Endothelial cell of umbilical vein (primary cell): ENCODE measurements around the gene MYO1E. TPM values are rescaled to one million over a fixed set of nuclear protein-coding genes. Genes with fewer than 3 reads are reported as not detected.

Experiments
- BruUV-seq: library from RNA; stranded (reverse); fragments of 400-500 nt; replicated peaks from 2 replicates; lab custom pipeline; 2021; lab: Mats Ljungman, UMichigan
- CTCF ChIA-PET: fragments of 300-600, 350-600 bp; sonication (Branson Sonifier 250); formaldehyde crosslinking; loops from one replicate; lab custom pipeline; 2021; ENCODE audit warnings: antibody characterized with exemption, inconsistent platforms; lab: Charles Lee
- POLR2A ChIA-PET: fragments of 300-600, 350-600 bp; sonication (Branson Sonifier 250); formaldehyde crosslinking; loops from one replicate; lab custom pipeline; 2021; ENCODE audit warnings: antibody characterized with exemption, inconsistent platforms; lab: Charles Lee
- DNase-seq: peaks from one replicate; pipeline ENCODE4 v3.0.0-alpha.2; 2011; ENCODE audit warnings: low read depth, low spot score
- FAIRE-seq: peaks from 2 replicates; lab custom pipeline; 2011; peaks lifted over from hg19 to GRCh38; lab: Jason Lieb, UNC
- H2AFZ ChIP-seq: 2 replicates; pipeline ENCODE4 v1.6.0; 2012; ENCODE audit warnings: low read depth, low read length, control low read depth, inconsistent platforms
- H3K27ac ChIP-seq: 2 replicates; pipeline ENCODE4 v1.5.1; 2011; ENCODE audit warnings: low read depth, mild to moderate bottlenecking, control low read depth, low read length, moderate library complexity; ENCODE audit not compliant: insufficient read depth
- H3K27me3 ChIP-seq, 2 experiments: 2 replicates each; pipeline versions ENCODE4 v1.6.0 to v1.6.1; 2011; ENCODE audit warnings: low read length in 2 of 2, mixed read lengths in 1 of 2; ENCODE audit not compliant: control insufficient read depth in 2 of 2, insufficient read depth in 2 of 2
- H3K36me3 ChIP-seq, 2 experiments: 2 replicates in 1 of 2; 3 replicates in 1 of 2; pipeline ENCODE4 v1.5.1; 2011; ENCODE audit warnings: low read length in 2 of 2, mild to moderate bottlenecking in 1 of 2, moderate library complexity in 1 of 2; ENCODE audit not compliant: control insufficient read depth in 2 of 2, insufficient read depth in 2 of 2; ENCODE audit errors: extremely low read depth in 1 of 2
- H3K4me1 ChIP-seq: 3 replicates; pipeline ENCODE4 v1.5.1; 2011; ENCODE audit warnings: mild to moderate bottlenecking, low read length; ENCODE audit not compliant: control insufficient read depth, insufficient read depth; ENCODE audit errors: extremely low read depth
- H3K4me2 ChIP-seq: 2 replicates; pipeline ENCODE4 v1.6.1; 2011; ENCODE audit warnings: low read length, control low read depth, mixed read lengths; ENCODE audit not compliant: insufficient read depth
- H3K4me3 ChIP-seq, 3 experiments: fragments of 200-600 bp in 1 of 3; sonication (generic), shearing (Covaris generic) in 1 of 3; replicated peaks in 1 of 3; 2 replicates each; pipeline ENCODE4 v1.5.1; 2011 to 2016; ENCODE audit warnings: control low read depth in 3 of 3, low read length in 3 of 3, mild to moderate bottlenecking in 2 of 3, inconsistent platforms in 1 of 3, low read depth in 1 of 3, moderate library complexity in 1 of 3; ENCODE audit not compliant: insufficient read depth in 1 of 3
- H3K79me2 ChIP-seq: 2 replicates; pipeline ENCODE4 v1.6.0; 2012; ENCODE audit warnings: low read length, inconsistent platforms; ENCODE audit not compliant: control insufficient read depth, insufficient read depth
- H3K9ac ChIP-seq: replicated peaks from 2 replicates; pipeline ENCODE3; 2011; ENCODE audit warnings: low read length, control low read depth; ENCODE audit not compliant: insufficient read depth; ENCODE audit errors: extremely low read depth
- H3K9me1 ChIP-seq: replicated peaks from 3 replicates; pipeline ENCODE4 v1.6.0; 2011; ENCODE audit warnings: mild to moderate bottlenecking, low read length; ENCODE audit not compliant: control insufficient read depth, insufficient read depth; ENCODE audit errors: extremely low read depth
- H3K9me3 ChIP-seq: replicated peaks from 2 replicates; pipeline ENCODE4 v1.5.1; 2012; ENCODE audit warnings: low read length, inconsistent platforms; ENCODE audit not compliant: control insufficient read depth, insufficient read depth
- H4K20me1 ChIP-seq: replicated peaks from 2 replicates; pipeline ENCODE3; 2011; ENCODE audit warnings: mild to moderate bottlenecking, low read length; ENCODE audit not compliant: control insufficient read depth, insufficient read depth; ENCODE audit errors: extremely low read depth
- GATA2 ChIP-seq: IDR thresholded peaks from 2 replicates; pipeline ENCODE4 v1.7.0; 2011; ENCODE audit warnings: low read depth, mild to moderate bottlenecking, moderate library complexity, mixed read lengths, low read length; ENCODE audit not compliant: insufficient read length, insufficient read depth
- POLR2AphosphoS5 ChIP-seq: IDR thresholded peaks from 2 replicates; pipeline ENCODE4 v1.6.1; 2012; ENCODE audit warnings: low read depth, mild to moderate bottlenecking, control low read depth, low read length, moderate library complexity; ENCODE audit not compliant: insufficient read depth
- dilution Hi-C: fragments of 300-500 bp; cut with MboI; formaldehyde crosslinking; loops from one replicate; pipeline ENCODE4 v1.15.0; 2019; ENCODE audit warnings: low sequenced_read_pairs; ENCODE audit not compliant: extremely low pct_ligation_motif_present
- intact Hi-C: fragments of 100-400 bp; cut with micrococcal nuclease; formaldehyde crosslinking; loops from one replicate; pipeline ENCODE4 v1.10.0; 2022
- polyA plus RNA-seq, 4 experiments: library from polyadenylated mRNA; depleted of rRNA in 3 of 4; stranded (reverse) in 3 of 4; unstranded in 1 of 4; fragments of >200 nt; gene quantifications; 2 replicates each; pipeline versions ENCODE4 v1.2.1 to v1.2.3, GENCODE V29; 2011 to 2012; ENCODE audit warnings: missing spikeins in 1 of 4
- total RNA-seq: library from RNA; stranded (reverse); gene quantifications from 2 replicates; pipeline ENCODE4 v1.2.3, GENCODE V29; 2021

MYO1E gene
- total and polyA plus RNA-seq, 2 donors (not counting 3 experiments of a cell fraction or from before 2014, with no cell fraction given): 31.6 to 218 TPM

DNA sequence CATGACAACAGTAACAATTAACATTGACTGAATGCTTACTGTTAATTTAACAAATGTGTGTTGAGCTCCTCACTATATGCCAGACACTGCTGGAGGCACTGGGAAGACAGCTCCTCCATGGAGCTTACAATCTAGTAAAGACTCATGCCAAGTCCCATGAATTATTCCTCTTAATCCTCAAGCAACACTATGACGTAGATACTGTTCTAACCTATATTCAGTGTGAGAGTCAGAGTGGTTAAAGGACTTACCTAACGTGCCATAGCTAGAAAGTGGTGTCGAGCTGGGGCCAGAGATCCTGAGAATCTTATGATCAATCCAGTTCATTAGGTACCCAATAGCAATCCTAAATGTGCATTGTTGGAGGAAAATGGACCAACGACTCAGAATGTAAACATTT, 43.6 kb downstream of the MYO1E start:
- Histone ChIP-seq H3K9me3 (no peaks in the 10 kb centered on the region), H3K79me2 (peaks cover 71% of the 10 kb centered on the region), H3K9me1 (peaks cover 2% of the 10 kb centered on the region), H3K9ac (no peak overlapping the region), H2AFZ (no peak overlapping the region), H4K20me1 (peaks cover 14% of the 10 kb centered on the region), H3K4me3 (no peak overlapping the region), H3K27ac (no peak overlapping the region), H3K4me1 (peaks cover 5% of the 10 kb centered on the region), H3K27me3 (no peaks in the 10 kb centered on the region), H3K36me3 (no peaks in the 10 kb centered on the region), H3K4me2 (no peak overlapping the region)
- intact Hi-C loops (no loop called here), dilution Hi-C loops (no loop called here)
- FAIRE-seq (no peak), DNase-seq (no peak)
- CTCF ChIA-PET: interaction anchor here (0.8 kb wide), 1 partner anchor 61 kb away, joined by 3 read pairs; no protein-coding TSS in a partner anchor
- POLR2A ChIA-PET: interaction anchor here (1.2 kb wide), 1 partner anchor 44 kb away, joined by 3 read pairs; no protein-coding TSS in a partner anchor
- no peak for TF ChIP-seq POLR2AphosphoS5
- no TSS peak for BruUV-seq

GRCh38 chr15:59327942-59328341, 44.7 kb downstream of the MYO1E start:
- no TSS peak for BruUV-seq
- H3K79me2 ChIP-seq: peaks cover 60% of the 10 kb centered on the region

More at GRCh38 chr15:59327942-59328341, 44.7 kb downstream of the MYO1E start:
- FAIRE-seq (no peak), DNase-seq (no peak)
- no peak overlapping the region for H3K27ac ChIP-seq
- TF ChIP-seq GATA2: no peak
- no peaks in the 10 kb centered on the region for H3K36me3 ChIP-seq
- dilution Hi-C loops: no loop called here
- CTCF ChIA-PET: no interaction called here
- intact Hi-C loops: no loop called here
- peaks cover 2% of the 10 kb centered on the region for H3K9me1 ChIP-seq
- no peak overlapping the region for H2AFZ ChIP-seq
- no peaks in the 10 kb centered on the region for H3K9me3 ChIP-seq
- H3K4me3 ChIP-seq: no peak overlapping the region
- no peak overlapping the region for H3K9ac ChIP-seq
- H3K27me3 ChIP-seq: no peaks in the 10 kb centered on the region
- POLR2A ChIA-PET: no interaction called here
- H3K4me1 ChIP-seq: no peaks in the 10 kb centered on the region
- no peak overlapping the region for H3K4me2 ChIP-seq
- peaks cover 9% of the 10 kb centered on the region for H4K20me1 ChIP-seq
